ENCODE data around the gene TPT1. TPM values are rescaled to one million over a fixed set of nuclear protein-coding genes. Genes with fewer than 3 reads are reported as not detected.
"Not testable (repeated sequence)": the region's sequence is repeated elsewhere in the genome, so short reads cannot be mapped to it uniquely, and the experiment has no call there.

Gene TPT1
- total and polyA plus RNA-seq, 8 donors: 2,995 to 4,358 (median 3,576) TPM

DNA sequence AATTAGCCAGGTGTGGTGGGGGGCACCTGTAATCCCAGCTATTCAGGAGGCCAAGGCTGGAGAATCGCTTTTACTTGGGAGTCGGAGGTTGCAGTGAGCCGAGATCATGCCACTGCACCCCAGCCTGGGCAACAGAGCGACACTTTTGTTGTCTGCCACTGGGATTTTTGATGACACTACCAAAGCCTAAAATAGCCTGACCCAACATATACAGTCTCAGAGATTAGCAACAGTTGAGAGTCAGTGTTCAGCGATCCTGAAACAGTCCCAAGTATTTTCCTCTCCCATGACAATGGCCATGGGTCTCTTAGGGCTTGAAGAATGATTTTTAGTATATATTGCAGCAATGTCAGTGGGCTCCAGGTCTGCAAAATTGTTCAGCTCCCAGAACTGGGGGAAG is 44.3 kb upstream of the TPT1 start:
- no peaks in the 10 kb centered on the region for H3K36me3 ChIP-seq
- H3K4me3 ChIP-seq: no peak overlapping the region
- no peaks in the 10 kb centered on the region for H3K4me1 ChIP-seq
- H3K9me3 ChIP-seq: no peaks in the 10 kb centered on the region
- WGBS, 2 donors: 95 to 99% methylated on average over 5 of the region's 5 CpGs
- TF ChIP-seq CTCF (IDR thresholded peaks at IDR 0.05): no peak
- FAIRE-seq (no peak), ATAC-seq (no peak), DNase-seq (no peak)
- H3K27ac ChIP-seq: no peak overlapping the region
- H3K27me3 ChIP-seq: no peaks in the 10 kb centered on the region
- intact Hi-C loops (cut with DNase I): no loop called here

GRCh38 chr13:45384474-45385174 is 43.6 kb upstream of the TPT1 start:
- no peak for TF ChIP-seq CTCF (IDR thresholded peaks at IDR 0.05)
- Histone ChIP-seq H3K27ac (no peak overlapping the region), H3K4me1 (no peaks in the 10 kb centered on the region), H3K4me3 (no peak overlapping the region), H3K36me3 (no peaks in the 10 kb centered on the region), H3K9me3 (no peaks in the 10 kb centered on the region), H3K27me3 (no peaks in the 10 kb centered on the region)
- FAIRE-seq (no peak), ATAC-seq (no peak), DNase-seq (no peak)
- 61% methylated on average over 4 of the region's 4 CpGs for WGBS, 2 donors
- intact Hi-C loops (cut with DNase I): no loop called here

DNA sequence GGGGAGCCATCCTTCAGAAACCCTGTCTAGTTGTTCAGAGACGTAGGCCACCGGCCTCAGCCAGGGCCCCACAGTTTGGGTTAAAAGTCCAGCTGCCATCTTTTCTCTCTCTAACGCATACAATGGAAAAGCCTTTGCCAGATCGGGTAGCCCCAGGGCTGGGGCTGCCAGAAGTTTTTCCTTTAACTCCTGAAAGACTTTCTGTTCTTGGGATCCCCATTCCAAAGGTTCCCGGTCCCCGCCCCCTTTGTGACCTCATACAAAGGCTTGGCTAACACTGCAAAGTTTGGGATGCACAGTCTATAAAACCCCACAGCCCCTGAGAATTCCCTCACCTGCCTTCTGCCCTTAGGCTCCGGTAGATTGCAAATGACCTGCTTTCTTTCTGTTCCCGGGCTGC is 41.8 kb upstream of the TPT1 start:
- H3K36me3 ChIP-seq; H3K27me3 ChIP-seq; FAIRE-seq; H3K27ac ChIP-seq; DNase-seq; H3K4me3 ChIP-seq; H3K9me3 ChIP-seq; ATAC-seq; H3K4me1 ChIP-seq; intact Hi-C loops (cut with DNase I): not testable (repeated sequence)
- WGBS, 2 donors: 77 to 97% methylated on average over 3 to 6 of the region's 8 CpGs

DNA sequence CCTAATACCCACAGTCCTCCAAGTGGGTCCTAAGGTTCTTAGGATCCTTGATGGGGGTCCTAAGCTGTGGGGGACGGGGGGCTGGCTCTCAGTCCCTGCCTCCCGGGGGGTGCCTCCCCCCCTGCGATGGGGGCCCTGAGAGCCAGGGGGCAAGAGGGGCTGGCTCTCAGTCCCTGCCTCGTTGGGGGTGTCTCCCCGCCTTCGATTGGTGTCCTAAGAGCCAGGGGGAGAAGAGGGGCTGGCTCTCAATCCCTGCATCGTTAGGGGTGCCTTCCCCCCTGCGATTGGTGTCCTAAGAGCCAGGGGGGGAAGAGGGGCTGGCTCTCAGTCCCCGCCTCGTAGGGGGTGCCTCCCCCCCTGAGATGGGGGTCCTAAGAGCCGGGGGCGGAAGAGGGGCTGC is 40.2 kb upstream of the TPT1 start:
- DNase-seq: no peak
- no peak for TF ChIP-seq CTCF (IDR thresholded peaks at IDR 0.05)
- no peaks in the 10 kb centered on the region for H3K27me3 ChIP-seq
- H3K27ac ChIP-seq: no peak overlapping the region
- no peak overlapping the region for H3K4me3 ChIP-seq
- no peak for ATAC-seq
- WGBS, 2 donors: 76% methylated on average over 8 of the region's 12 CpGs; no CpG with 5 or more reads in 1 of the 2 donors
- H3K36me3 ChIP-seq: no peaks in the 10 kb centered on the region
- no peaks in the 10 kb centered on the region for H3K4me1 ChIP-seq
- no peaks in the 10 kb centered on the region for H3K9me3 ChIP-seq
- intact Hi-C loops (cut with DNase I): no loop called here
- FAIRE-seq: no peak

DNA sequence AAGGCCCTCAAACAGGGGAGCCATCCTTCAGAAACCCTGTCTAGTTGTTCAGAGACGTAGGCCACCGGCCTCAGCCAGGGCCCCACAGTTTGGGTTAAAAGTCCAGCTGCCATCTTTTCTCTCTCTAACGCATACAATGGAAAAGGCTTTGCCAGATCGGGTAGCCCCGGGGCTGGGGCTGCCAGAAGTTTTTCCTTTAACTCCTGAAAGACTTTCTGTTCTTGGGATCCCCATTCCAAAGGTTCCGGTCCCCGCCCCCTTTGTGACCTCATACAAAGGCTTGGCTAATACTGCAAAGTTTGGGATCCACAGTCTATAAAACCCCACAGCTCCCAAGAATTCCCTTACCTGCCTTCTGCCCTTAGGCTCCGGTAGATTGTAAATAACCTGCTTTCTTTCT is 39.7 kb upstream of the TPT1 start:
- H3K36me3 ChIP-seq; H3K27me3 ChIP-seq; H3K4me3 ChIP-seq; H3K9me3 ChIP-seq; H3K4me1 ChIP-seq; H3K27ac ChIP-seq; ATAC-seq; intact Hi-C loops (cut with DNase I); DNase-seq; FAIRE-seq: not testable (repeated sequence)
- WGBS, 2 donors: 70% methylated on average over 5 to 6 of the region's 8 CpGs

GRCh38 chr13:45379516-45379915 is 38.5 kb upstream of the TPT1 start:
- not testable (repeated sequence) for ATAC-seq, H3K36me3 ChIP-seq, H3K4me1 ChIP-seq, DNase-seq, H3K4me3 ChIP-seq, H3K9me3 ChIP-seq, FAIRE-seq, H3K27me3 ChIP-seq, H3K27ac ChIP-seq
- intact Hi-C loops (cut with DNase I): loop anchor here in 2 of 3 donors (10.0 kb wide), 2 partner anchors 95 to 125 kb away; no protein-coding TSS in a partner anchor
- 90 to 92% methylated on average over 7 to 8 of the region's 10 CpGs for WGBS, 2 donors

DNA sequence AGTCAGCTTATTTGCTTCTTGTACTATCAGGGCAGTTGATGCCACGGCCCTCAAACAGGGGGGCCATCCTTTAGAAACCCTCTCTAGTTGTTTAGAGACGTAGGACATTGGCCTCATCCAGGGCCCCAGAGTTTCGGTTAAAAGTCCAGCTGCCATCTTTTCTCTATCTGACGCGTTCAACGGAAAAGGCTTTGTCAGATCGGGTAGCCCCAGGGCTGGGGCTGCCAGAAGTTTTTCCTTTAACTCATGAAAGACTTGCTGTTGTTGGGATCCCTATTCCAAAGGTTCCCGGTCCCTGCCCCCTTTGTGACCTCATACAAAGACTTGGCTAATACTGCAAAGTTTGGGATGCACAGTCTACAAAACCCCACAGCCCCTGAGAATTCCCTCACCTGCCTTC is 37.8 kb upstream of the TPT1 start:
- not testable (repeated sequence) for DNase-seq, H3K4me1 ChIP-seq, FAIRE-seq, H3K4me3 ChIP-seq, ATAC-seq, H3K9me3 ChIP-seq, H3K36me3 ChIP-seq, H3K27ac ChIP-seq, H3K27me3 ChIP-seq
- 83 to 89% methylated on average over 8 of the region's 8 CpGs for WGBS, 2 donors
- intact Hi-C loops (cut with DNase I): loop anchor here in 2 of 3 donors (10.0 kb wide), 2 partner anchors 96 to 126 kb away; no protein-coding TSS in a partner anchor

- intact Hi-C loops (cut with DNase I): loop anchor here in 2 of 3 donors (10.0 kb wide), 2 partner anchors 97 to 127 kb away; no protein-coding TSS in a partner anchor
Measured at GRCh38 chr13:45377314-45377713, 36.3 kb upstream of the TPT1 start.

DNA sequence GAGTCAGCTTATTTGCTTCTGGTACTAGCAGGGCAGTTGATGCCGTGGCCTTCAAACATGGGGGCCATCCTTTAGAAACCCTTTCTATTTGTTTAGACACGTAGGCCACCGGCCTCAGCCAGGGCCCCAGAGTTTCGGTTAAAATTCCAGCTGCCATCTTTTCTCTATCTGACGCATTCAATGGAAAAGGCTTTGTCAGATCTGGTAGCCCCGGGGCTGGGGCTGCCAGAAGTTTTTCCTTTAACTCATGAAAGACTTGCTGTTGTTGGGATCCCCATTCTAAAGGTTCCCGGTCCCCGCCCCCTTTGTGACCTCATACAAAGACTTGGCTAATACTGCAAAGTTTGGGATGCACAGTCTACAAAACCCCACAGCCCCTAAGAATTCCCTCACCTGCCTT is 35.7 kb upstream of the TPT1 start:
- H3K27ac ChIP-seq, H3K4me1 ChIP-seq, FAIRE-seq, ATAC-seq, DNase-seq, H3K36me3 ChIP-seq, H3K27me3 ChIP-seq, H3K9me3 ChIP-seq, H3K4me3 ChIP-seq: not testable (repeated sequence)
- intact Hi-C loops (cut with DNase I): loop anchor here in 2 of 3 donors (10.0 kb wide), 2 partner anchors 98 to 128 kb away; no protein-coding TSS in a partner anchor
- WGBS, 2 donors: 88 to 92% methylated on average over 8 of the region's 8 CpGs

More at GRCh38 chr13:45377314-45377713, 36.3 kb upstream of the TPT1 start:
- not testable (repeated sequence) for H3K36me3 ChIP-seq, DNase-seq, H3K4me1 ChIP-seq, H3K9me3 ChIP-seq, H3K4me3 ChIP-seq, H3K27ac ChIP-seq, ATAC-seq, H3K27me3 ChIP-seq, FAIRE-seq
- WGBS, 2 donors: 81 to 93% methylated on average over 3 to 11 of the region's 12 CpGs

All from pancreas (tissue), 10 donors.